Adipocyte (in vitro differentiated cells): ENCODE measurements around the gene C1QTNF6.
"Not testable (repeated sequence)": the region's sequence is repeated elsewhere in the genome, so short reads cannot be mapped to it uniquely, and the experiment has no call there.

ENCODE experiments used
- DNase-seq: peaks from one replicate; pipeline ENCODE4 v3.0.0-alpha.2; 2015; ENCODE audit warnings: low read depth
- H3K27me3 ChIP-seq: replicated peaks from 2 replicates; pipeline ENCODE4 v1.7.0; 2013; ENCODE audit warnings: mild to moderate bottlenecking, low read length, moderate library complexity; ENCODE audit not compliant: control insufficient read depth, insufficient read depth
- H3K36me3 ChIP-seq: 2 replicates; pipeline ENCODE4 v1.7.0; 2013; ENCODE audit warnings: low read length, mild to moderate bottlenecking, moderate library complexity; ENCODE audit not compliant: control insufficient read depth, insufficient read depth, severe bottlenecking
- H3K4me1 ChIP-seq: 2 replicates; pipeline ENCODE4 v1.7.0; 2013; ENCODE audit warnings: mild to moderate bottlenecking, low read length, moderate library complexity; ENCODE audit not compliant: control insufficient read depth, insufficient read depth
- H3K4me3 ChIP-seq: 2 replicates; pipeline ENCODE4 v1.7.0; 2013; ENCODE audit warnings: mild to moderate bottlenecking, low read length, moderate library complexity
- H3K9ac ChIP-seq: 2 replicates; pipeline ENCODE4 v1.7.0; 2013; ENCODE audit warnings: mild to moderate bottlenecking, low read length, moderate library complexity
- H3K9me3 ChIP-seq: 2 replicates; pipeline ENCODE4 v1.7.0; 2013; ENCODE audit warnings: mild to moderate bottlenecking, low read length, moderate library complexity; ENCODE audit not compliant: control insufficient read depth

The C1QTNF6 gene

DNA sequence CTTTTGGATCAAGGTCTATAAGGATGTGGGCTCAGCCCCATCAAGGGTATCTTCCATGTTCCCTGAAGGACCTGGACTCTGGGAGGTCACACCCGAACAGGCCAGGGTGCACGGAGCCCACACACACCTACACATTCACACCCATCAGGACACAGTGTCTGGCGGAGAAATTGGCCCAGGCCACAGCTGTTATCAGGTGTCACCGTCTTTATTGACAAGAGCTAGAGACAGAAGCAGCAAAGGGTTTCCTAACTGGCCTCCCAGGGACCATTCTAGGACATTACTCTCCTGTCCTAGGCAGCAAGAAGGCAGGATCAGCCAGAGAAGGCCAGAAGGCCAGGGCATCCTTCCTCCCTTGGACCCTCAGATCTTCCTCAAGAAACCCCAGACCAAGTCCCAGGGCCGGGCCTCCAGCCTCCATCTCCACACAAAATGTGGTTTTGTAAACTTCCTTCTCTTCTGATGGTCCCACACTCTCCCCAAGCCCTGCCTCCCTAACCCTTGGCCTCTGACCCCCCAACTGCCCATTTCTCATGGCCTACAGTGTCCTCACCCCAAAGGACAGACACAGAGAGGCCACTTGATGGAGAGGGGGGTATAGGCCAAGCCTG is 16.1 kb upstream of the C1QTNF6 start:
- no peaks in the 10 kb centered on the region for H3K36me3 ChIP-seq
- H3K4me3 ChIP-seq = no peak overlapping the region
- H3K9ac ChIP-seq = no peak overlapping the region
- H3K9me3 ChIP-seq = no peaks in the 10 kb centered on the region
- no peak for DNase-seq
- H3K4me1 ChIP-seq = peaks cover 4% of the 10 kb centered on the region
- H3K27me3 ChIP-seq = peaks cover 12% of the 10 kb centered on the region

DNA sequence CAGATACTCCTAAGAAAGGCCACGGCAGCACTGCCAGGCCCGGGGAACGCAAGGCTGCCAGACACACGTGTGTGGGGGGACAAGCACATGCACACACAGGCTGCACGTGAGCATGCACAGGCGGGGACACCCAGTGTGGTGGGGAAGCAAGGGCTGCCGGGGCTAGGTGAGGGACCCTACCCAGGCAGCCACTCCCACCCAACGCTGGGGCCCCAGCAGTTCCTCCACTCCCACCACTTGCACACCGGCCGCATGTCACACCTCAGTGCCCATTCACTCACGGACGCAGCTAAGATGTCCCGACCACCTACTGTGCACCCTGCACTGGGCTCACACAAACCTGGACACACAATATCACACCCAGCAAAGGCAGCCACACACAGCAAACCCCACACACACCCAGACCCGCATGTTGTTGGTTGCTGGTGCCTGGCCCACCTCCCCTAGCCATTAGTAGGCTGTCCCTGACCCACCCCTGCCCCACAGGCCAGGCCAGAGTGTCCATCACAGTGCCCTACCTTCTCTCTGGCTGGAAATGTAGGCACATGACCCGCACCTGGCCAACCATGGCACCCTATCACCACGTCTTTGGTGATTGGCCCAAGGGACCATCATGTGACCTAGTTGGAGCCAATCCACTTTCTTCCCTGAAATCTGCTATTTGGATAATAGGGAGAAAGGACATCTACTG is 15.5 kb upstream of the C1QTNF6 start:
- Histone ChIP-seq H3K36me3 (no peaks in the 10 kb centered on the region), H3K4me3 (no peak overlapping the region), H3K27me3 (peaks cover 5% of the 10 kb centered on the region), H3K9ac (no peak overlapping the region), H3K4me1 (peaks cover 8% of the 10 kb centered on the region), H3K9me3 (no peaks in the 10 kb centered on the region)
- no peak for DNase-seq

DNA sequence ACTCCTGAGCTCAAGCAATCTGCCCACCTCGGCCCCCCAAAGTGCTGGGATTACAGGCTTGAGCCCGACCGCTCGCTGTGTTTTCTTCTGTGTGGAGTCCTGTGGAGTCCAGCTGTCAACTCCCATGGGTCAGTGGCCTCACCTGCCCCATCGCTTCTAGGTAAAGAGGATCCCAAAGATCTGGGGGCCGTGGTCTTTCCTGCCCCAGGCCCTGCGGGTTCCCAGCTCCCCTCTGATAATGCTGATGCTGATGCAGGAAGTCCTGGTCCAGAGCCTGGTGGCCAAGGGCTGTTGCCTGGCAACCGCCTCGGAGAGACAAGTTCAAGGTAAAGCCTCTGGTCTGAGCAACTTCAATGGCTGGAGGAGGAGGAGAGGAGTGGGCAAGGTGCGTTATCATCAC is 14.7 kb upstream of the C1QTNF6 start:
- H3K36me3 ChIP-seq = no peaks in the 10 kb centered on the region
- H3K4me1 ChIP-seq = peaks cover 15% of the 10 kb centered on the region
- no peak overlapping the region for H3K4me3 ChIP-seq
- H3K9ac ChIP-seq = no peak overlapping the region
- no peaks in the 10 kb centered on the region for H3K9me3 ChIP-seq
- no peak for DNase-seq
- H3K27me3 ChIP-seq = peaks cover 4% of the 10 kb centered on the region

DNA sequence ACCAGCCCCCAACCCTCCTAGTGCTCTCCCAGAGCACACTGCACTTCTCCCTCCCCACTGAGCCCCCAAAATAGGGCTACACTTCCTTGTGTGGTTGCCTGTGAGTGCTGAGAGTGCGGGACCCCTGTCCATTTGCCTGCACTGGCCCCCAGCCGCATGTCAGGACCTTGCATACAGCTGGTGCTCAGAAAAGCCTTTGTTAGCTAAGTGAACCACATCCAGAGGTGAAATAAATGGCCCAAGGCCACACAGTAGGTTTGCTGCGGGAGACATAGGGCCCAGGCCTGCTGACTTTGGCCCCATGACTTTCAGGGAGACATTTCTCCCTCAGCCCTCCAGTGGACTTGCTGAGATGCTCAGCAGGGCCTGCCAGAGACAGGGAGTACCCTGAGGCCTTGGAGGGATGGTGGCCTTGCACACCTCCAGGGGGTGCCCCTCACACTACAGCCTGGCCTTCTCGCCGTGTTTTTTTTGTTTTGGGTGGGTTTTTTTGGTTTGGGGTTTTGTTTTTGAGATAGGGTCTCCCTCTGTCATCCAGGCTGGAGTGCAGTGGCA is 14.0 kb upstream of the C1QTNF6 start:
- Histone ChIP-seq H3K9ac (no peak overlapping the region), H3K36me3 (no peaks in the 10 kb centered on the region), H3K4me3 (no peak overlapping the region), H3K27me3 (peaks cover 4% of the 10 kb centered on the region), H3K9me3 (no peaks in the 10 kb centered on the region), H3K4me1 (peaks cover 22% of the 10 kb centered on the region)
- no peak for DNase-seq

DNA sequence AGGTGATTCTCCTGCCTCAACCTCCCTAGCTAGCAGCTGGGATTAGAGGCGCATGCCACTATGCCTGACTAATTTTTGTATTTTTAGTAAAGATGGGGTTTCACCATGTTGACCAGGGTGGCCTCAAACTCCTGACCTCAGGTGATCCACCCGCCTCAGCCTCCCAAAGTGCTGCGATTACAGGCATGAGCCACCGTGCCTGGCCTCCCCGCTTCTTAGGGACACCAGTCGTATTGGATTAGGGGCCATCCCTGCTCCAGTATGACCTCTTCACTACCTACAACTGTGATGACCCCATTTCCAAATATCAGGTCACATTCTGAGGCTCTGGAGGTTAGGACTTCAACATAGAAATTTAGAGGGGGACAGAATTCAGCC is 13.4 kb upstream of the C1QTNF6 start:
- H3K9me3 ChIP-seq, H3K9ac ChIP-seq, H3K36me3 ChIP-seq, DNase-seq, H3K4me3 ChIP-seq, H3K27me3 ChIP-seq: not testable (repeated sequence)
- H3K4me1 ChIP-seq = peaks cover 28% of the 10 kb centered on the region

DNA sequence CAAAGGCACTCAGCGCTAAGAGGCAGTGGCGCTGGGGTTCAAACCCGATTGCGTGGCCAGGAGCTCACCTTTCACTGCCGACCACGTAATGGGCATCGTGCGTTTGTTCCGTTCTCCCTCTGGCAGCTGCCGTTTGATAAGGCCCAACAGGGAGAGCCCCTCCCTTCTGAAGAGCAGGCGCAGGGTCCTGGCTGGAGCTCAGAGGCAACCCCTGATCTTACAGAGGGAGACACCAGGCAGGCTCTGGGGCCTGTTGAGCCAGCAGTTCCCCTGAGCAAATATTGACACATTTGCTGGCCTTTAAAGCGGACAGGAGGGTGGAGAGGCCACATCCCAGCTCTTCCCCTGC is 11.7 kb upstream of the C1QTNF6 start:
- H3K4me1 ChIP-seq = peaks cover 34% of the 10 kb centered on the region
- no peaks in the 10 kb centered on the region for H3K27me3 ChIP-seq
- no peaks in the 10 kb centered on the region for H3K36me3 ChIP-seq
- no peak for DNase-seq
- H3K9ac ChIP-seq = peak overlapping the region; percentile 98
- no peaks in the 10 kb centered on the region for H3K9me3 ChIP-seq
- H3K4me3 ChIP-seq = peak overlapping the region; percentile 91

DNA sequence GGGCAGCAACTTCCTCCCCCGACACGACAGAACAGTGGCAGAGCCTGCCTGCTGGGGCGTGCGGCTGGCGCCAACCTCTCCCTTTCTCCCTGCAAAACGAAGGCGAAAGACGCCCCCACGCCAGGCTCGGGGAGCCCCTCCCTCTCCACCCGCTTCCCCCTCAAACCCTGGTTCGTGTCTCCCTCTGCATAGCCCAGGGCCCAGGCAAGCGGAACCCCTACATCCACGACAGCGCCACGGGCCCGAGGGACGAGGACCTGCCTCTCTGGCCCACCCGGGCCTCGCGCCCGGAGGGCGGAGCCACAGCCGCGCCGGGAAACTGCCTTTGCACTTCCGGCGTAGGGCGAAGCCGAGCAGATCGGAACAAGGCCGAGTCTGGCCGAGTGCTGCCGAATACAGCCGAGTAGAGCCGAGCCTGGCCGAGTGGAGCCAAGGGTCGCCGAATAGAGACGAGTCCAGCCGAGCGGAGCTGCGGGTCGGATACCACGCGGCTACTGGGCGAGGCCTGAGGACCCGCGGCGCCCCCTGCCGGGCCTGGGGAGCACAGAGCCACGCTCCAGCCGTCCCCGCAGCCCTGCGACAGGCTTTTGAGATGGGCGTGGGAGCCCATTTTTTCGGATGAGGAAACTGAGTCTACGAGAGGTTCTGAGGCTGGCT is 11.2 kb upstream of the C1QTNF6 start:
- Histone ChIP-seq H3K4me1 (peaks cover 34% of the 10 kb centered on the region), H3K9ac (peak overlapping the region; percentile 98), H3K36me3 (no peaks in the 10 kb centered on the region), H3K4me3 (peak overlapping the region; percentile 91), H3K27me3 (no peaks in the 10 kb centered on the region), H3K9me3 (no peaks in the 10 kb centered on the region)
- DNase-seq = peak; percentile 99

DNA sequence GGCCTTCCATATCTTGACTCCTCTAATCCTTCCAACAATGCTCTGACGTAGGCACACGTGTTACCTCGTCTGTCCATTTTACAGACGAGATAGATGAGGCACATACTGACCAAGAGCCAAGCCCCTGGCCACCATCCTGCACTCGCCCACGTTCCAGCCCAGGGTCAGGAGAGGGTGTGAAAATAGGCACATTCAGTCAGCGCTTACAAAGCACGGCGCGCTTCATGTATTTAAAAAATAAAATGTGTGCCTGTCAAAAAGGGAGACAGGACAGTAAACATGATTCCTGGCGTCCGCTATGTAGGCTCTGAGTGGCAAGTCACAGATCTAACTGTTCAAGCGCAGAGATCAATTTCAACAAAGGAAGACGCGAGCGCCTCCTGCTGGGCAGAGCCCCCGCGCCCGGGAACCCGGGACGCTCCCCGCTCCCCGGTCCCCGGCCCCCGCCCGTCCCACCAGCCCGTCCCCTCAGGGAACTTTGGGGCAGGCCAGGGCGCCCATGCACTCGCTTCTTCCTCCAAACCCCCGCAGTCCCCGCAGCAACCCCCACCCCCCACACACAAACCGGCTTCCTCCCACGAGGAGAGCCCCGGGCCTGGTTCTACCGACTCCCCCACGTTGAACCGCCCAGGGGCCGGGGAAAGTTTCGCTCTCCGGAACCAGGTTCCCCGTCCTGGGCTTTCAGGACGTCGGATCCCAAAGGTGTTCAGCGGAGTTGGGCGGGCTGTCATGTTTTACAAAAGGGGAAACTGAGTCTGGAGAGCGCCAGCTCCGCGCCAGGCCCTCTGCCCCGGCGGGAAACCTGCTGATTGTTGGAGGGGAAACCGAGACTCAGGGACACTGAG is 10.4 kb upstream of the C1QTNF6 start:
- H3K4me3 ChIP-seq = peak overlapping the region; percentile 91
- H3K4me1 ChIP-seq = peaks cover 34% of the 10 kb centered on the region
- no peaks in the 10 kb centered on the region for H3K36me3 ChIP-seq
- no peaks in the 10 kb centered on the region for H3K9me3 ChIP-seq
- DNase-seq = peak; percentile 90
- peak overlapping the region; percentile 98 for H3K9ac ChIP-seq
- no peaks in the 10 kb centered on the region for H3K27me3 ChIP-seq

DNA sequence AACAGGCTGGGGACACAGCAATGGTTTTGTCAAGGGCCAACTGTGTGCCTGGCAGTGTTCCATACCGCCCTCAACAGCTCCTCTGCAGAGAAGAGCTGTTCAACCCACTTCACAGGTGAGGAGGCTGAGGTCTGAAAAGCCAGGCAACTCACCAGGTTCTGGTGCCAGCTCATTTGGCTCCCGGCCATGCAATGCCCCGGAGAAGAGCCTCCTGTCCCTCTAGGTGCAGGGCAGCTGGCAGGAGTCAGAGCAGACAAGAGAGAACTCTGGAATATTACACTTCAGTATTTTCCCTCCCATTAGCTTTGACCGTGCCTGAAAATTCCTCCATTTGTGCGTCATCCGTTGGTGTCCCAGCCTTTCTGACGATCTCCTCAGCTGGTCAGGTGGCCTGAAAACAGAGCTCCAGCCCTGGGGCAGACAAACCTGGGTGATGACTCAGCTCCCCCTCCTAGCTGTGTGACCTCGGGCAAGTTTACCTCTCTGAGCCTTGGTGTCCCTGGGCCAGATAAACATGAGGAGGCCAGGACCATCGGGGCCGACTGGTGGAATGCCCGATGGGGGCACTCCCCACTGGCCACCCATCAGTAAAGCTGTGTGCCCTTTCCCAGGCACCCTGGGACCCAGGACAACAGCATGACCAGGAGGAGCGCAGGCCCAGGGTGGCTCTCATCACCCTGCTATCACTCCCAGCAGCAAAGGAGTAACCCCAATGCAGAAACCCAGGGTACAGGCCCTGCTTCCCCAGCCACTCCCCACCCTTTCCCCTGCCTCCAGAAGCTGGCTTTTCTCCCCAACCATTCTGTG is 9.6 kb upstream of the C1QTNF6 start:
- Histone ChIP-seq H3K4me1 (peaks cover 34% of the 10 kb centered on the region), H3K9ac (peak overlapping the region; percentile 64), H3K36me3 (no peaks in the 10 kb centered on the region), H3K4me3 (peak overlapping the region; percentile 53), H3K9me3 (no peaks in the 10 kb centered on the region), H3K27me3 (no peaks in the 10 kb centered on the region)
- peak; percentile 29 for DNase-seq

DNA sequence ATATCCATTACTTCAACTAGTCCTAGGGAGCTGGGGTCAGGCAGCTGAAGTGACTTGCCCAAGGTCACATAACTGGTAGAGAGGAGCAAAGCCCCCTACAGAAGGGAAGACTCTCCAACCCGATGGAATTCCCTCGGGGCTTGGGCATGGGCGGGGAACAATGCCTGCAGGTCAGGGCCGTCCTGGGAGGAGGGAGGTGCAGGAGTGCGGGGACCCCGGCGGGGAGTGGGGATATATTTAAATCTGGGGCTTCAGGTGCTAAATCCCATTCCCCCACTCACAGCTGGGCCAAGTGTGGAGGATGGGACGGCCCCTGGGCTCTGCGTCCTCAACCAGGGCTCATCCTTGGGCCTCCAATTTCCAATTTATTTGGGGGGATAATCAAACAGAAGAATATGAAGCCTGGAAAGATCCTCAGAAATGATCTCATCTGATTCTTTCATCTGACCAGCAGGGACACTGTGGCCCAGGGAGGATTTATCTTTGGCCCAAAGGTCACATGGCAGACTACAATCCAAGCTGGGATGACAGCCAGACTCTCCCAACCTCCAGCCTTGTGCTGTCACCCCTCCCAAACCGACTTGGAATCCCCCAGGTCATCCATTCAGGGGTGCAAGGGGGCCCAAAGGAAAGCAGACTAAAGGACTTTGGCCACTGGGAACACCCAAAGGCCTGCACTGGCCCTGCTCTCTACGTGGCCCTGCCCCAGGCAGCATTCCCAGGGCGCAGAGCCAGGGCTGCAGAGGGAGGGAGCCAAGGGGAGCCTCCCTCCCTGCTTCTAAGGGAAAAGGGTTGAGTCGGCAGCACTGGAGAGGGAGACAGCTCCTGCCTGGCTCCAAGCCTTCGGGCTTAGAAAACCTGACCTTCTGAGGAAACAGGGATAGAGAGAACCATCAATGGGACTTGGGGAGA is 8.7 kb upstream of the C1QTNF6 start:
- no peaks in the 10 kb centered on the region for H3K9me3 ChIP-seq
- H3K9ac ChIP-seq = peak overlapping the region; percentile 17
- H3K4me3 ChIP-seq = no peak overlapping the region
- H3K27me3 ChIP-seq = no peaks in the 10 kb centered on the region
- H3K4me1 ChIP-seq = peaks cover 34% of the 10 kb centered on the region
- H3K36me3 ChIP-seq = no peaks in the 10 kb centered on the region
- DNase-seq = peak; percentile 91
